Neural cell (in vitro differentiated cells): ENCODE results near the gene NBEA. TPM values are rescaled to one million over a fixed set of nuclear protein-coding genes. Genes with fewer than 3 reads are reported as not detected.

Source experiments
- H2AFZ ChIP-seq: fragments of 200-600, 300-800 bp; sonication (generic), shearing (Covaris generic); 2 replicates; pipeline ENCODE4 v1.6.0; 2014; ENCODE audit warnings: low read depth, mild to moderate bottlenecking, antibody characterized with exemption, low read length, moderate library complexity
- H3F3A ChIP-seq: fragments of 200-600 bp; shearing (Covaris generic); 2 replicates; pipeline ENCODE4 v1.6.1; 2016; ENCODE audit warnings: mild to moderate bottlenecking, moderate library complexity, mixed read lengths, antibody characterized with exemption, low read length; ENCODE audit not compliant: insufficient read depth, poor library complexity, severe bottlenecking
- H3K27ac ChIP-seq: fragments of 200-600, 300-800 bp; sonication (generic), shearing (Covaris generic); 2 replicates; pipeline ENCODE4 v1.5.1; 2014; ENCODE audit warnings: mild to moderate bottlenecking, low read length, moderate library complexity
- H3K27me3 ChIP-seq: fragments of 300-800, 200-600 bp; sonication (generic), shearing (Covaris generic); 2 replicates; pipeline ENCODE4 v1.6.0; 2014; ENCODE audit warnings: mild to moderate bottlenecking, low read depth, low read length, moderate library complexity; ENCODE audit not compliant: insufficient read depth
- H3K36me3 ChIP-seq: fragments of 300-800, 200-600 bp; sonication (generic), shearing (Covaris generic); 2 replicates; pipeline ENCODE4 v1.5.1; 2014; ENCODE audit warnings: mild to moderate bottlenecking, antibody characterized with exemption, low read length, moderate library complexity; ENCODE audit not compliant: insufficient read depth
- H3K4me2 ChIP-seq: fragments of 300-800, 200-600 bp; sonication (generic), shearing (Covaris generic); 2 replicates; pipeline ENCODE4 v1.6.0; 2014; ENCODE audit warnings: mild to moderate bottlenecking, low read length
- H3K4me3 ChIP-seq: fragments of 300-800, 200-600 bp; sonication (generic), shearing (Covaris generic); 2 replicates; pipeline ENCODE4 v1.5.1; 2014; ENCODE audit warnings: mild to moderate bottlenecking, low read length, moderate library complexity
- H3K79me2 ChIP-seq: fragments of 200-600 bp; shearing (Covaris generic); replicated peaks from 2 replicates; pipeline ENCODE4 v1.6.0; 2014; ENCODE audit warnings: mild to moderate bottlenecking, low read length, moderate library complexity; ENCODE audit not compliant: insufficient read depth
- H3K9ac ChIP-seq: fragments of 300-800, 200-600 bp; sonication (generic), shearing (Covaris generic); 2 replicates; pipeline ENCODE4 v1.6.1; 2016; ENCODE audit warnings: mild to moderate bottlenecking, low read length, mixed read lengths
- H3K9me2 ChIP-seq: fragments of 200-600 bp; shearing (Covaris generic); 2 replicates; pipeline ENCODE4 v1.6.1; 2016; ENCODE audit warnings: mild to moderate bottlenecking, low read length, mixed read lengths; ENCODE audit not compliant: insufficient read depth
- H3K9me3 ChIP-seq: fragments of 200-600, 300-800 bp; sonication (generic), shearing (Covaris generic); 2 replicates; pipeline ENCODE4 v1.6.1; 2016; ENCODE audit warnings: mild to moderate bottlenecking, mixed run types, low read length, moderate library complexity, mixed read lengths
- H4K20me1 ChIP-seq: fragments of 200-600 bp; shearing (Covaris generic); 2 replicates; pipeline ENCODE4 v1.6.1; 2016; ENCODE audit warnings: mild to moderate bottlenecking, mixed run types; ENCODE audit not compliant: insufficient read depth
- EP300 ChIP-seq: fragments of 450-650 bp; conservative IDR thresholded peaks from 2 replicates; pipeline ENCODE4 v1.6.1; 2014; ENCODE audit warnings: antibody characterized with exemption, mild to moderate bottlenecking, moderate library complexity; ENCODE audit not compliant: poor library complexity, severe bottlenecking
- EZH2 ChIP-seq: fragments of 200-600, 300-800 bp; shearing (Covaris generic), sonication (generic); IDR thresholded peaks from 2 replicates; pipeline ENCODE4 v1.6.1; 2014; ENCODE audit warnings: antibody characterized with exemption, low read length, borderline replicate concordance, mild to moderate bottlenecking; ENCODE audit not compliant: insufficient read depth, poor library complexity, severe bottlenecking
- MXI1 ChIP-seq: fragments of 450-650 bp; conservative IDR thresholded peaks from 2 replicates; pipeline ENCODE4 v1.6.1; 2014; ENCODE audit warnings: antibody characterized with exemption, mild to moderate bottlenecking; ENCODE audit not compliant: poor library complexity, severe bottlenecking
- POLR2AphosphoS5 ChIP-seq: IDR thresholded peaks from 2 replicates; pipeline ENCODE4 v1.6.1; 2012
- RAD21 ChIP-seq: fragments of 450-650 bp; conservative IDR thresholded peaks from 2 replicates; pipeline ENCODE4 v1.6.1; 2014; ENCODE audit warnings: antibody characterized with exemption, mild to moderate bottlenecking, moderate library complexity
- SMC3 ChIP-seq: fragments of 450-650 bp; conservative IDR thresholded peaks from 2 replicates; pipeline ENCODE4 v1.6.1; 2014; ENCODE audit warnings: antibody characterized with exemption, mild to moderate bottlenecking, moderate library complexity; ENCODE audit not compliant: poor library complexity
- TAF1 ChIP-seq: IDR thresholded peaks from 2 replicates; pipeline ENCODE4 v1.6.1; 2012; ENCODE audit warnings: low read depth
- polyA plus RNA-seq: library from polyadenylated mRNA; depleted of rRNA; stranded (reverse); fragments of >200 nt; gene quantifications from 2 replicates; pipeline ENCODE4 v1.2.3, GENCODE V29; 2014
- TF ChIP-seq, protein P1 (sequence below): fragments of 450-650 bp; IDR thresholded peaks from 2 replicates; pipeline ENCODE4 v1.5.1; 2014; ENCODE audit warnings: antibody characterized with exemption, mild to moderate bottlenecking, moderate library complexity; ENCODE audit not compliant: poor library complexity, severe bottlenecking
- TF ChIP-seq, protein P2 (sequence below): IDR thresholded peaks from 2 replicates; pipeline ENCODE4 v1.6.1; 2012; ENCODE audit warnings: borderline replicate concordance

NBEA gene
- polyA plus RNA-seq, 1 donor from 2014 or later = 55.8 TPM

- Histone ChIP-seq H4K20me1 (no peaks in the 10 kb centered on the region), H3K4me3 (no peak overlapping the region), H3K27ac (no peak overlapping the region), H3K79me2 (no peaks in the 10 kb centered on the region), H3K9ac (no peak overlapping the region), H3K27me3 (no peaks in the 10 kb centered on the region), H3K36me3 (no peaks in the 10 kb centered on the region), H3K9me2 (no peaks in the 10 kb centered on the region), H2AFZ (no peak overlapping the region), H3K9me3 (no peaks in the 10 kb centered on the region), H3F3A (no peaks in the 10 kb centered on the region), H3K4me2 (no peak overlapping the region)
- no peak for TF ChIP-seq EP300
- TF ChIP-seq TAF1 = no peak
- TF ChIP-seq, protein P1, sequence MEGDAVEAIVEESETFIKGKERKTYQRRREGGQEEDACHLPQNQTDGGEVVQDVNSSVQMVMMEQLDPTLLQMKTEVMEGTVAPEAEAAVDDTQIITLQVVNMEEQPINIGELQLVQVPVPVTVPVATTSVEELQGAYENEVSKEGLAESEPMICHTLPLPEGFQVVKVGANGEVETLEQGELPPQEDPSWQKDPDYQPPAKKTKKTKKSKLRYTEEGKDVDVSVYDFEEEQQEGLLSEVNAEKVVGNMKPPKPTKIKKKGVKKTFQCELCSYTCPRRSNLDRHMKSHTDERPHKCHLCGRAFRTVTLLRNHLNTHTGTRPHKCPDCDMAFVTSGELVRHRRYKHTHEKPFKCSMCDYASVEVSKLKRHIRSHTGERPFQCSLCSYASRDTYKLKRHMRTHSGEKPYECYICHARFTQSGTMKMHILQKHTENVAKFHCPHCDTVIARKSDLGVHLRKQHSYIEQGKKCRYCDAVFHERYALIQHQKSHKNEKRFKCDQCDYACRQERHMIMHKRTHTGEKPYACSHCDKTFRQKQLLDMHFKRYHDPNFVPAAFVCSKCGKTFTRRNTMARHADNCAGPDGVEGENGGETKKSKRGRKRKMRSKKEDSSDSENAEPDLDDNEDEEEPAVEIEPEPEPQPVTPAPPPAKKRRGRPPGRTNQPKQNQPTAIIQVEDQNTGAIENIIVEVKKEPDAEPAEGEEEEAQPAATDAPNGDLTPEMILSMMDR = no peak
- no peak for TF ChIP-seq MXI1
- no peak for TF ChIP-seq POLR2AphosphoS5
- no peak for TF ChIP-seq RAD21
- no peak for TF ChIP-seq SMC3
- TF ChIP-seq, protein P2, sequence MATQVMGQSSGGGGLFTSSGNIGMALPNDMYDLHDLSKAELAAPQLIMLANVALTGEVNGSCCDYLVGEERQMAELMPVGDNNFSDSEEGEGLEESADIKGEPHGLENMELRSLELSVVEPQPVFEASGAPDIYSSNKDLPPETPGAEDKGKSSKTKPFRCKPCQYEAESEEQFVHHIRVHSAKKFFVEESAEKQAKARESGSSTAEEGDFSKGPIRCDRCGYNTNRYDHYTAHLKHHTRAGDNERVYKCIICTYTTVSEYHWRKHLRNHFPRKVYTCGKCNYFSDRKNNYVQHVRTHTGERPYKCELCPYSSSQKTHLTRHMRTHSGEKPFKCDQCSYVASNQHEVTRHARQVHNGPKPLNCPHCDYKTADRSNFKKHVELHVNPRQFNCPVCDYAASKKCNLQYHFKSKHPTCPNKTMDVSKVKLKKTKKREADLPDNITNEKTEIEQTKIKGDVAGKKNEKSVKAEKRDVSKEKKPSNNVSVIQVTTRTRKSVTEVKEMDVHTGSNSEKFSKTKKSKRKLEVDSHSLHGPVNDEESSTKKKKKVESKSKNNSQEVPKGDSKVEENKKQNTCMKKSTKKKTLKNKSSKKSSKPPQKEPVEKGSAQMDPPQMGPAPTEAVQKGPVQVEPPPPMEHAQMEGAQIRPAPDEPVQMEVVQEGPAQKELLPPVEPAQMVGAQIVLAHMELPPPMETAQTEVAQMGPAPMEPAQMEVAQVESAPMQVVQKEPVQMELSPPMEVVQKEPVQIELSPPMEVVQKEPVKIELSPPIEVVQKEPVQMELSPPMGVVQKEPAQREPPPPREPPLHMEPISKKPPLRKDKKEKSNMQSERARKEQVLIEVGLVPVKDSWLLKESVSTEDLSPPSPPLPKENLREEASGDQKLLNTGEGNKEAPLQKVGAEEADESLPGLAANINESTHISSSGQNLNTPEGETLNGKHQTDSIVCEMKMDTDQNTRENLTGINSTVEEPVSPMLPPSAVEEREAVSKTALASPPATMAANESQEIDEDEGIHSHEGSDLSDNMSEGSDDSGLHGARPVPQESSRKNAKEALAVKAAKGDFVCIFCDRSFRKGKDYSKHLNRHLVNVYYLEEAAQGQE = no peak
- TF ChIP-seq EZH2 = no peak
These were observed 10.5 kb upstream of the NBEA start for GRCh38 chr13:34931572-34931971.

- Histone ChIP-seq H3K4me3 (no peak overlapping the region), H3K36me3 (no peaks in the 10 kb centered on the region), H3K79me2 (no peaks in the 10 kb centered on the region), H2AFZ (no peak overlapping the region), H3K9me3 (no peaks in the 10 kb centered on the region), H3K4me2 (no peak overlapping the region), H3F3A (no peaks in the 10 kb centered on the region), H4K20me1 (no peaks in the 10 kb centered on the region), H3K9me2 (no peaks in the 10 kb centered on the region), H3K27me3 (no peaks in the 10 kb centered on the region), H3K9ac (no peak overlapping the region), H3K27ac (no peak overlapping the region)
- no peak for TF ChIP-seq TAF1
- no peak for TF ChIP-seq POLR2AphosphoS5
- TF ChIP-seq, protein P1 = no peak
- TF ChIP-seq EZH2 = no peak
- TF ChIP-seq MXI1 = no peak
- TF ChIP-seq, protein P2 = no peak
- no peak for TF ChIP-seq EP300
These were observed 8.7 kb upstream of the NBEA start for GRCh38 chr13:34933349-34933748.
